ENCODE measurements around the gene DCAKD. TPM values are rescaled to one million over a fixed set of nuclear protein-coding genes. Genes with fewer than 3 reads are reported as not detected.

DCAKD gene
- total and polyA plus RNA-seq, 2 donors (not counting 3 experiments of a cell fraction or from before 2014, with no cell fraction given) = 30.8 to 36.5 TPM

DNA sequence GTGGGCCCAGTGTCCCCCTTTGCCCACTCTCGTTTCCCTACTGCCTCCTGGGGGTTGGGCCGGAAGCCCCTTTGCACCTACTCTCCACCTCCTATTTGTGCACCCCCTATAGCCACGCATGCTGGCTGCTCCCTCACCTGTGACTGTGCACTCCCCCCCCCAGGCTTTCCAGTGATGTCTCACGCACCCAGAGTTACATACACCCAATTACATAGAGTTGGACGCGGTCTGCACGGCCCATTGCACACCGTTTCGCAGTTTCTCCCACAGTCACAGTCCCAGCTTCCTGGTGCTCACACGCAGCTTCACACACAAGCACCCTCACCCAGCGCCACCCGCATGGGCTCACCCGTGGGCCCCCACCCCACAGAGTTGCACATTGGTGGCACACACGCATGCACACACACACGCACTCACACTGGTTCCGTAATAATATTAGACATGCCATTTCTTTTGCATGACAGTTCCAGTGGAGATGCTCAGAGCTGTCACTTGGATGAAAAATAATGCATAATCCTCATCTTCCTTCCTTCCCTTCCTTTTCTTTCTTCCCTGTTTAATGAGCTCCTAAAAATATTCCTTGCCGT is 61.8 kb downstream of the DCAKD start:
- Histone ChIP-seq H3K9me1 (replicated peaks; ENCODE audit: control insufficient read depth, extremely low read depth, insufficient read depth, low read length) (no peaks in the 10 kb centered on the region), H3K4me1 (ENCODE audit: control insufficient read depth, extremely low read depth, insufficient read depth, low read length) (no peaks in the 10 kb centered on the region), H3K9me3 (replicated peaks; ENCODE audit: control insufficient read depth, insufficient read depth, low read length) (no peaks in the 10 kb centered on the region), H3K4me3 (replicated peaks in 1 of 3; ENCODE audit: insufficient read depth in 1 of 3, low read depth in 1 of 3, low read length in 3 of 3) (no peak overlapping the region), H3K27ac (ENCODE audit: insufficient read depth, low read depth, low read length) (no peak overlapping the region), H3K4me2 (ENCODE audit: insufficient read depth, low read length) (no peak overlapping the region), H3K36me3 (ENCODE audit: control insufficient read depth in 2 of 2, extremely low read depth in 1 of 2, insufficient read depth in 2 of 2, low read length in 2 of 2) (no peaks in the 10 kb centered on the region), H4K20me1 (replicated peaks; ENCODE audit: control insufficient read depth, extremely low read depth, insufficient read depth, low read length) (no peaks in the 10 kb centered on the region), H3K9ac (replicated peaks; ENCODE audit: extremely low read depth, insufficient read depth, low read length) (no peak overlapping the region), H2AFZ (ENCODE audit: low read depth, low read length) (no peak overlapping the region), H3K79me2 (ENCODE audit: control insufficient read depth, insufficient read depth, low read length) (no peaks in the 10 kb centered on the region), H3K27me3 (ENCODE audit: control insufficient read depth in 2 of 2, insufficient read depth in 2 of 2, low read length in 2 of 2) (peaks cover 0 to 5% of the 10 kb centered on the region in 2 experiments)
- ChIA-PET POLR2A (no interaction called here), CTCF (interaction anchor here (0.6 kb wide), 1 partner anchor 30 kb away, joined by 3 read pairs; no protein-coding TSS in a partner anchor)
- intact Hi-C loops (cut with micrococcal nuclease) (no loop called here), dilution Hi-C loops (cut with MboI; ENCODE audit: extremely low pct_ligation_motif_present, low sequenced_read_pairs) (no loop called here)
- no TSS peak for BruUV-seq (replicated peaks)
- TF ChIP-seq, protein P1, sequence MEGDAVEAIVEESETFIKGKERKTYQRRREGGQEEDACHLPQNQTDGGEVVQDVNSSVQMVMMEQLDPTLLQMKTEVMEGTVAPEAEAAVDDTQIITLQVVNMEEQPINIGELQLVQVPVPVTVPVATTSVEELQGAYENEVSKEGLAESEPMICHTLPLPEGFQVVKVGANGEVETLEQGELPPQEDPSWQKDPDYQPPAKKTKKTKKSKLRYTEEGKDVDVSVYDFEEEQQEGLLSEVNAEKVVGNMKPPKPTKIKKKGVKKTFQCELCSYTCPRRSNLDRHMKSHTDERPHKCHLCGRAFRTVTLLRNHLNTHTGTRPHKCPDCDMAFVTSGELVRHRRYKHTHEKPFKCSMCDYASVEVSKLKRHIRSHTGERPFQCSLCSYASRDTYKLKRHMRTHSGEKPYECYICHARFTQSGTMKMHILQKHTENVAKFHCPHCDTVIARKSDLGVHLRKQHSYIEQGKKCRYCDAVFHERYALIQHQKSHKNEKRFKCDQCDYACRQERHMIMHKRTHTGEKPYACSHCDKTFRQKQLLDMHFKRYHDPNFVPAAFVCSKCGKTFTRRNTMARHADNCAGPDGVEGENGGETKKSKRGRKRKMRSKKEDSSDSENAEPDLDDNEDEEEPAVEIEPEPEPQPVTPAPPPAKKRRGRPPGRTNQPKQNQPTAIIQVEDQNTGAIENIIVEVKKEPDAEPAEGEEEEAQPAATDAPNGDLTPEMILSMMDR (IDR thresholded peaks at IDR 0.05; ENCODE audit: extremely low read depth in 1 of 2, insufficient read depth in 1 of 2, low read depth in 1 of 2, low read length in 2 of 2) = no peak
- TF ChIP-seq MYC (IDR thresholded peaks at IDR 0.05; ENCODE audit: low read depth, low read length) (no peak), POLR2AphosphoS5 (IDR thresholded peaks at IDR 0.05; ENCODE audit: insufficient read depth, low read depth, low read length) (no peak), POLR2A (IDR thresholded peaks at IDR 0.05; ENCODE audit: low read depth, low read length) (no peak), JUN (IDR thresholded peaks at IDR 0.05; ENCODE audit: borderline replicate concordance, insufficient read depth, insufficient read length, low read depth) (no peak), GATA2 (IDR thresholded peaks at IDR 0.05; ENCODE audit: insufficient read depth, insufficient read length, low read depth, low read length) (no peak), FOS (IDR thresholded peaks at IDR 0.05; ENCODE audit: borderline replicate concordance, insufficient read depth, low read length) (no peak), EZH2 (IDR thresholded peaks at IDR 0.05; ENCODE audit: borderline replicate concordance, low read depth, low read length, severe bottlenecking) (no peak)
- TF ChIP-seq, protein P2, sequence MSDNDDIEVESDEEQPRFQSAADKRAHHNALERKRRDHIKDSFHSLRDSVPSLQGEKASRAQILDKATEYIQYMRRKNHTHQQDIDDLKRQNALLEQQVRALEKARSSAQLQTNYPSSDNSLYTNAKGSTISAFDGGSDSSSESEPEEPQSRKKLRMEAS (IDR thresholded peaks at IDR 0.05; ENCODE audit: insufficient read depth, insufficient read length) = no peak
- FAIRE-seq (no peak), DNase-seq (ENCODE audit: low read depth, low spot score) (no peak)
